HEK293 (cell line): Measurements from ENCODE around the gene STEAP3.

Source experiments
- CTCF ChIA-PET: fragments of 350-600 bp; formaldehyde crosslinking; extraction: SDS; loops from one replicate; lab custom pipeline; 2021; ENCODE audit warnings: antibody characterized with exemption; lab: Yijun Ruan, JAX
- POLR2A ChIA-PET: fragments of 300-600 bp; formaldehyde crosslinking; extraction: SDS; loops from one replicate; lab custom pipeline; 2020; ENCODE audit warnings: antibody characterized with exemption, inconsistent platforms; lab: Yijun Ruan, JAX
- H3K27ac ChIP-seq: fragments of 200-500 bp; sonication (Bioruptor generic); 2 replicates; pipeline ENCODE4 v1.5.1; 2014; ENCODE audit warnings: low read depth, low read length, control low read depth, inconsistent platforms; ENCODE audit errors: extremely low read depth
- H3K36me3 ChIP-seq, 2 experiments: fragments of 200-500 bp in 1 of 2; sonication (Bioruptor generic) in 1 of 2; 1 replicate in 1 of 2; 2 replicates in 1 of 2; pipeline ENCODE4 v1.5.1; 2014 to 2017; ENCODE audit warnings: inconsistent platforms in 2 of 2, low read length in 2 of 2; ENCODE audit not compliant: control insufficient read depth in 2 of 2, insufficient read depth in 1 of 2
- H3K4me1 ChIP-seq: fragments of 200-500 bp; sonication (Bioruptor generic); 2 replicates; pipeline ENCODE4 v1.5.1; 2014; ENCODE audit warnings: mild to moderate bottlenecking, low read length, inconsistent platforms; ENCODE audit not compliant: control insufficient read depth, insufficient read depth
- H3K4me3 ChIP-seq: 2 replicates; pipeline ENCODE4 v1.5.1; 2011; ENCODE audit warnings: low read depth, mild to moderate bottlenecking, control low read depth, low read length, moderate library complexity
- H3K9me3 ChIP-seq: fragments of 200-500 bp; sonication (Bioruptor generic); 2 replicates; pipeline ENCODE4 v1.5.1; 2014; ENCODE audit warnings: low read depth, low read length, inconsistent platforms; ENCODE audit not compliant: control insufficient read depth, insufficient read depth
- GLI2 ChIP-seq: fragments of 450-650 bp; formaldehyde crosslinking; IDR thresholded peaks from 2 replicates; pipeline ENCODE4; 2017; ENCODE audit warnings: missing biosample characterization, missing genetic modification characterization, low read depth, borderline replicate concordance
- HOXC10 ChIP-seq: sonication (generic); formaldehyde crosslinking; IDR thresholded peaks from 2 replicates; pipeline ENCODE4 v1.8.1; 2023; ENCODE audit warnings: mild to moderate bottlenecking, missing genetic modification reagents
- MYNN ChIP-seq: fragments of 450-650 bp; formaldehyde crosslinking; IDR thresholded peaks from 2 replicates; pipeline ENCODE4 v1.5.1; 2016; ENCODE audit warnings: missing biosample characterization, missing genetic modification characterization, borderline replicate concordance
- ZIC2 ChIP-seq: fragments of 450-650 bp; formaldehyde crosslinking; IDR thresholded peaks from 2 replicates; pipeline ENCODE4 v1.5.1; 2016; ENCODE audit warnings: missing biosample characterization, missing genetic modification characterization
- ZNF2 ChIP-seq: fragments of 450-650 bp; formaldehyde crosslinking; IDR thresholded peaks from 2 replicates; pipeline ENCODE4 v1.5.1; 2016; ENCODE audit warnings: missing biosample characterization, missing genetic modification characterization
- ZNF24 ChIP-seq: fragments of 450-650 bp; formaldehyde crosslinking; IDR thresholded peaks from 2 replicates; pipeline ENCODE4 v1.5.1; 2016; ENCODE audit warnings: missing biosample characterization, missing genetic modification characterization
- ZNF354C ChIP-seq: fragments of 450-650 bp; formaldehyde crosslinking; IDR thresholded peaks from 2 replicates; pipeline ENCODE4 v1.5.1; 2016; ENCODE audit warnings: missing biosample characterization, missing genetic modification characterization, low read depth, borderline replicate concordance
- ZNF510 ChIP-seq: fragments of 450-650 bp; formaldehyde crosslinking; IDR thresholded peaks from 2 replicates; pipeline ENCODE4 v1.5.1; 2018; ENCODE audit warnings: mild to moderate bottlenecking, missing genetic modification characterization, missing biosample characterization; ENCODE audit not compliant: insufficient replicate concordance
- ZNF548 ChIP-seq: fragments of 450-650 bp; formaldehyde crosslinking; IDR thresholded peaks from 2 replicates; pipeline ENCODE4 v1.5.1; 2016; ENCODE audit warnings: missing biosample characterization, missing genetic modification characterization
- ZNF549 ChIP-seq: fragments of 450-650 bp; IDR thresholded peaks from 2 replicates; pipeline ENCODE4 v1.5.1; 2018; ENCODE audit warnings: missing biosample characterization, missing genetic modification characterization, mild to moderate bottlenecking, inconsistent platforms, moderate library complexity
- ZNF585B ChIP-seq: fragments of 450-650 bp; formaldehyde crosslinking; IDR thresholded peaks from 2 replicates; pipeline ENCODE4 v1.5.1; 2016; ENCODE audit warnings: missing biosample characterization, missing genetic modification characterization
- ZNF600 ChIP-seq: fragments of 450-650 bp; formaldehyde crosslinking; IDR thresholded peaks from 2 replicates; pipeline ENCODE4 v1.5.1; 2016; ENCODE audit warnings: missing biosample characterization, missing genetic modification characterization
- TF ChIP-seq, protein P1 (sequence below): fragments of 450-650 bp; formaldehyde crosslinking; IDR thresholded peaks from 2 replicates; pipeline ENCODE4 v1.5.1; 2016; ENCODE audit warnings: missing biosample characterization, missing genetic modification characterization
- TF ChIP-seq, protein P2 (sequence below): fragments of 450-650 bp; formaldehyde crosslinking; IDR thresholded peaks from 2 replicates; pipeline ENCODE4 v1.5.1; 2016; ENCODE audit warnings: missing biosample characterization, missing genetic modification characterization
- TF ChIP-seq, protein P3 (sequence below): fragments of 450-650 bp; IDR thresholded peaks from 2 replicates; pipeline ENCODE4 v1.5.1; 2018; ENCODE audit warnings: missing biosample characterization, missing genetic modification characterization
- TF ChIP-seq, protein P4 (sequence below): fragments of 450-650 bp; formaldehyde crosslinking; IDR thresholded peaks from 2 replicates; pipeline ENCODE4 v1.5.1; 2017; ENCODE audit warnings: missing biosample characterization, missing genetic modification characterization

STEAP3 gene

DNA sequence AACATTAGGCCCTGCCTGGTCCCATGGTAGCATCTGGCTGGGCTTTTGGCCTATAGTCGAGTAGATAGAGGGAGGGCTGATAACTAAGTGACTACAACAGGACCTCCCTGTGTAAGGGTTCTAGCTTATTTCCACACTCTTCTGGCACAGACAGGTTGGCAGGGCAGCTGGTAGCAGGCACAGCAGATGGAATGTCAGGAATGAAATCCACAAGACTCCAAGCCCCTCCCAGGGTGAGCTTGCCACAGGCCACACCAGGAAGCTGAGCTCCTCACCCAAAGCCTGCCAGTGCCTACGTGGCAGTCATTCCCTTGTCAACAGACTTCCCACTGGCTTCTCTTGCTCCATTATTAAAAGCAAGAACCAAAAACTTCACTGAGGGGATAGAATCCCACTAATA is 44.4 kb upstream of the STEAP3 start:
- ChIA-PET POLR2A (no interaction called here), CTCF (interaction anchor here (0.6 to 1.5 kb wide), 3 partner anchors 52 to 1960 kb away, joined by 3 read pairs; no protein-coding TSS in a partner anchor)
- H3K27ac ChIP-seq, result no peak overlapping the region
- H3K36me3 ChIP-seq, result no peaks in the 10 kb centered on the region
- no peaks in the 10 kb centered on the region for H3K9me3 ChIP-seq
- no peaks in the 10 kb centered on the region for H3K4me1 ChIP-seq
- no peak overlapping the region for H3K4me3 ChIP-seq
- no peak for TF ChIP-seq ZNF600 (tag by site-specific recombination)
- TF ChIP-seq, protein P1, sequence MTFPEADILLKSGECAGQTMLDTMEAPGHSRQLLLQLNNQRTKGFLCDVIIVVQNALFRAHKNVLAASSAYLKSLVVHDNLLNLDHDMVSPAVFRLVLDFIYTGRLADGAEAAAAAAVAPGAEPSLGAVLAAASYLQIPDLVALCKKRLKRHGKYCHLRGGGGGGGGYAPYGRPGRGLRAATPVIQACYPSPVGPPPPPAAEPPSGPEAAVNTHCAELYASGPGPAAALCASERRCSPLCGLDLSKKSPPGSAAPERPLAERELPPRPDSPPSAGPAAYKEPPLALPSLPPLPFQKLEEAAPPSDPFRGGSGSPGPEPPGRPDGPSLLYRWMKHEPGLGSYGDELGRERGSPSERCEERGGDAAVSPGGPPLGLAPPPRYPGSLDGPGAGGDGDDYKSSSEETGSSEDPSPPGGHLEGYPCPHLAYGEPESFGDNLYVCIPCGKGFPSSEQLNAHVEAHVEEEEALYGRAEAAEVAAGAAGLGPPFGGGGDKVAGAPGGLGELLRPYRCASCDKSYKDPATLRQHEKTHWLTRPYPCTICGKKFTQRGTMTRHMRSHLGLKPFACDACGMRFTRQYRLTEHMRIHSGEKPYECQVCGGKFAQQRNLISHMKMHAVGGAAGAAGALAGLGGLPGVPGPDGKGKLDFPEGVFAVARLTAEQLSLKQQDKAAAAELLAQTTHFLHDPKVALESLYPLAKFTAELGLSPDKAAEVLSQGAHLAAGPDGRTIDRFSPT (tag by site-specific recombination), result no peak
- no peak for TF ChIP-seq GLI2 (tag by site-specific recombination)
- TF ChIP-seq ZNF354C, result no peak
- TF ChIP-seq, protein P2, sequence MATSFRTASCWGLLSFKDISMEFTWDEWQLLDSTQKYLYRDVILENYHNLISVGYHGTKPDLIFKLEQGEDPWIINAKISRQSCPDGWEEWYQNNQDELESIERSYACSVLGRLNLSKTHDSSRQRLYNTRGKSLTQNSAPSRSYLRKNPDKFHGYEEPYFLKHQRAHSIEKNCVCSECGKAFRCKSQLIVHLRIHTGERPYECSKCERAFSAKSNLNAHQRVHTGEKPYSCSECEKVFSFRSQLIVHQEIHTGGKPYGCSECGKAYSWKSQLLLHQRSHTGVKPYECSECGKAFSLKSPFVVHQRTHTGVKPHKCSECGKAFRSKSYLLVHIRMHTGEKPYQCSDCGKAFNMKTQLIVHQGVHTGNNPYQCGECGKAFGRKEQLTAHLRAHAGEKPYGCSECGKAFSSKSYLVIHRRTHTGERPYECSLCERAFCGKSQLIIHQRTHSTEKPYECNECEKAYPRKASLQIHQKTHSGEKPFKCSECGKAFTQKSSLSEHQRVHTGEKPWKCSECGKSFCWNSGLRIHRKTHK (tag by site-specific recombination), result no peak
- no peak for TF ChIP-seq ZNF585B
- TF ChIP-seq, protein P3, sequence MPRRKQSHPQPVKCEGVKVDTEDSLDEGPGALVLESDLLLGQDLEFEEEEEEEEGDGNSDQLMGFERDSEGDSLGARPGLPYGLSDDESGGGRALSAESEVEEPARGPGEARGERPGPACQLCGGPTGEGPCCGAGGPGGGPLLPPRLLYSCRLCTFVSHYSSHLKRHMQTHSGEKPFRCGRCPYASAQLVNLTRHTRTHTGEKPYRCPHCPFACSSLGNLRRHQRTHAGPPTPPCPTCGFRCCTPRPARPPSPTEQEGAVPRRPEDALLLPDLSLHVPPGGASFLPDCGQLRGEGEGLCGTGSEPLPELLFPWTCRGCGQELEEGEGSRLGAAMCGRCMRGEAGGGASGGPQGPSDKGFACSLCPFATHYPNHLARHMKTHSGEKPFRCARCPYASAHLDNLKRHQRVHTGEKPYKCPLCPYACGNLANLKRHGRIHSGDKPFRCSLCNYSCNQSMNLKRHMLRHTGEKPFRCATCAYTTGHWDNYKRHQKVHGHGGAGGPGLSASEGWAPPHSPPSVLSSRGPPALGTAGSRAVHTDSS (tag by site-specific recombination), result no peak
- TF ChIP-seq ZNF549 (tag by site-specific recombination), result no peak
- TF ChIP-seq, protein P4, sequence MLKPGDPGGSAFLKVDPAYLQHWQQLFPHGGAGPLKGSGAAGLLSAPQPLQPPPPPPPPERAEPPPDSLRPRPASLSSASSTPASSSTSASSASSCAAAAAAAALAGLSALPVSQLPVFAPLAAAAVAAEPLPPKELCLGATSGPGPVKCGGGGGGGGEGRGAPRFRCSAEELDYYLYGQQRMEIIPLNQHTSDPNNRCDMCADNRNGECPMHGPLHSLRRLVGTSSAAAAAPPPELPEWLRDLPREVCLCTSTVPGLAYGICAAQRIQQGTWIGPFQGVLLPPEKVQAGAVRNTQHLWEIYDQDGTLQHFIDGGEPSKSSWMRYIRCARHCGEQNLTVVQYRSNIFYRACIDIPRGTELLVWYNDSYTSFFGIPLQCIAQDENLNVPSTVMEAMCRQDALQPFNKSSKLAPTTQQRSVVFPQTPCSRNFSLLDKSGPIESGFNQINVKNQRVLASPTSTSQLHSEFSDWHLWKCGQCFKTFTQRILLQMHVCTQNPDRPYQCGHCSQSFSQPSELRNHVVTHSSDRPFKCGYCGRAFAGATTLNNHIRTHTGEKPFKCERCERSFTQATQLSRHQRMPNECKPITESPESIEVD, result no peak
- TF ChIP-seq ZNF2 (tag by site-specific recombination), result no peak
- TF ChIP-seq MYNN, result no peak
- no peak for TF ChIP-seq HOXC10 (CRISPR knock-in tag)

DNA sequence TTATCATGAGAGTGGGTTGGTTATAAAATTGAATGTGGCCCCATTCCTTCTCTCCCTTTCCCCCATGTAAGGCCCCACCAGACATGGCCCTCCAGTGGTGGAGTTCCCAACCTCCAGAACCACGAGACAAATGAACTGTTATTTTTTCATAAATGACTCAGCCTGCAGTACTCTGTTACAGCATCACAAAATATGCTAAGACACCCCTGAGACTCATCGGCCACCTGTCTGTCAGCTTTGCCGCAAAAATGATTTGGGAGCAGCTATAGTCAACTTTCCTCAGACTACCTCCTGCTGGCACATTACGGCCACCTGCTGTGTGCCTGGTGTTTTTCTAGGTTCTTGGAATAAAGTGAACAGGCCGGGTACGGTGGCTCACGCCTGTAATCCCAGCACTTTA is 43.6 kb upstream of the STEAP3 start:
- H3K4me3 ChIP-seq, result no peak overlapping the region
- no peaks in the 10 kb centered on the region for H3K36me3 ChIP-seq
- ChIA-PET CTCF (interaction anchor here (0.9 to 1.5 kb wide), 2 partner anchors 53 to 152 kb away, joined by 3 read pairs; no protein-coding TSS in a partner anchor), POLR2A (no interaction called here)
- H3K27ac ChIP-seq, result no peak overlapping the region
- H3K4me1 ChIP-seq, result no peaks in the 10 kb centered on the region
- TF ChIP-seq ZNF24 (no peak), ZIC2 (tag by site-specific recombination) (peak; percentile 12; the same call in 1 of the 2 replicates), ZNF548 (tag by site-specific recombination) (no peak), ZNF510 (tag by site-specific recombination) (no peak)
- no peaks in the 10 kb centered on the region for H3K9me3 ChIP-seq
